Cardiac fibroblast (primary cell): ENCODE data around the gene MATN1.

ENCODE experiments used
- DNase-seq, 2 donors: peaks; one replicate each; pipeline versions ENCODE4 v3.0.0 to v3.0.0-alpha.2; 2010; ENCODE audit warnings: low read depth in 2 of 2
- H3K4me3 ChIP-seq, 2 donors: replicated peaks in 1 of 2; 1 replicate in 1 of 2; 2 replicates in 1 of 2; pipeline ENCODE4 v1.5.1; 2011; ENCODE audit warnings: low read depth in 2 of 2, low read length in 2 of 2, mild to moderate bottlenecking in 2 of 2, moderate library complexity in 1 of 2
- CTCF ChIP-seq: IDR thresholded peaks from one replicate; pipeline ENCODE4 v1.5.1; 2011; ENCODE audit warnings: low read depth, mild to moderate bottlenecking, low read length, inconsistent platforms

MATN1 gene

GRCh38 chr1:30726236-30726635 is 2.9 kb upstream of the MATN1 start:
- no peak for TF ChIP-seq CTCF
- H3K4me3 ChIP-seq, result no peak overlapping the region
- DNase-seq, result no peak

- H3K4me3 ChIP-seq, result no peak overlapping the region
- no peak for DNase-seq
- no peak for TF ChIP-seq CTCF
Measured at GRCh38 chr1:30725450-30726095, 2.2 kb upstream of the MATN1 start.

- DNase-seq, result no peak
- TF ChIP-seq CTCF, result no peak
- H3K4me3 ChIP-seq, result no peak overlapping the region
Measured at GRCh38 chr1:30724655-30725421, 1.5 kb upstream of the MATN1 start.

GRCh38 chr1:30724175-30724574 is 790 bp upstream of the MATN1 start:
- no peak for DNase-seq
- TF ChIP-seq CTCF, result peak; percentile 18
- H3K4me3 ChIP-seq, result no peak overlapping the region

- H3K4me3 ChIP-seq, result no peak overlapping the region
- no peak for TF ChIP-seq CTCF
- no peak for DNase-seq
Measured at GRCh38 chr1:30721812-30722537, 1.4 kb downstream of the MATN1 start.

- TF ChIP-seq CTCF, result no peak
- no peak overlapping the region for H3K4me3 ChIP-seq
- no peak for DNase-seq
Measured at GRCh38 chr1:30721341-30721793, 2.0 kb downstream of the MATN1 start.
